SJCRH30 (cell line): ENCODE results near the gene ACD. TPM values are rescaled to one million over a fixed set of nuclear protein-coding genes. Genes with fewer than 3 reads are reported as not detected.

ENCODE experiments used
- DNase-seq, 2 experiments: peaks; one replicate each; pipeline ENCODE4 v3.0.0-alpha.2; 2015 to 2020
- H3K27ac ChIP-seq: fragments of 250-450 bp; sonication (Bioruptor Pico); 2 replicates; pipeline ENCODE4 v1.5.1; 2020; ENCODE audit warnings: mild to moderate bottlenecking, moderate library complexity
- H3K27me3 ChIP-seq: fragments of 250-450 bp; sonication (Bioruptor Pico); 2 replicates; pipeline ENCODE4 v1.5.1; 2020; ENCODE audit warnings: mild to moderate bottlenecking, moderate library complexity
- H3K36me3 ChIP-seq: fragments of 250-450 bp; sonication (Bioruptor Pico); 2 replicates; pipeline ENCODE4 v1.5.1; 2020; ENCODE audit warnings: mild to moderate bottlenecking, moderate library complexity
- H3K4me1 ChIP-seq: fragments of 250-450 bp; sonication (Bioruptor Pico); 2 replicates; pipeline ENCODE4 v1.5.1; 2020; ENCODE audit warnings: mild to moderate bottlenecking, moderate library complexity
- H3K4me3 ChIP-seq: fragments of 250-450 bp; sonication (Bioruptor Pico); 2 replicates; pipeline ENCODE4 v1.5.1; 2020; ENCODE audit warnings: mild to moderate bottlenecking, moderate library complexity
- H3K9me3 ChIP-seq: fragments of 250-450 bp; sonication (Bioruptor Pico); replicated peaks from 2 replicates; pipeline ENCODE4 v1.5.1; 2020; ENCODE audit warnings: mild to moderate bottlenecking, moderate library complexity
- total RNA-seq: library from RNA; depleted of rRNA; stranded (reverse); fragments of >200 nt; shearing (Covaris generic); gene quantifications from 2 replicates; pipeline ENCODE4 v1.2.3, GENCODE V29; 2014

The ACD gene
- total RNA-seq, 1 experiment from 2014 or later = 15.5 TPM

- Histone ChIP-seq H3K4me1 (no peaks in the 10 kb centered on the region), H3K27me3 (no peaks in the 10 kb centered on the region), H3K4me3 (no peak overlapping the region), H3K36me3 (no peaks in the 10 kb centered on the region), H3K9me3 (no peaks in the 10 kb centered on the region), H3K27ac (no peak overlapping the region)
- DNase-seq = no peak
Measured at GRCh38 chr16:67649494-67649931, 10.5 kb downstream of the ACD start.

GRCh38 chr16:67648764-67649407 is 11.2 kb downstream of the ACD start:
- Histone ChIP-seq H3K4me1 (no peaks in the 10 kb centered on the region), H3K9me3 (no peaks in the 10 kb centered on the region), H3K4me3 (no peak overlapping the region), H3K36me3 (no peaks in the 10 kb centered on the region), H3K27me3 (no peaks in the 10 kb centered on the region), H3K27ac (no peak overlapping the region)
- no peak for DNase-seq

GRCh38 chr16:67648088-67648763 is 11.8 kb downstream of the ACD start:
- Histone ChIP-seq H3K9me3 (no peaks in the 10 kb centered on the region), H3K27ac (no peak overlapping the region), H3K4me1 (no peaks in the 10 kb centered on the region), H3K4me3 (no peak overlapping the region), H3K27me3 (no peaks in the 10 kb centered on the region), H3K36me3 (no peaks in the 10 kb centered on the region)
- no peak for DNase-seq

- H3K36me3 ChIP-seq = no peaks in the 10 kb centered on the region
- no peak for DNase-seq
- no peaks in the 10 kb centered on the region for H3K27me3 ChIP-seq
- H3K4me3 ChIP-seq = no peak overlapping the region
- no peaks in the 10 kb centered on the region for H3K9me3 ChIP-seq
- no peak overlapping the region for H3K27ac ChIP-seq
- no peaks in the 10 kb centered on the region for H3K4me1 ChIP-seq
Measured at GRCh38 chr16:67647681-67648080, 12.4 kb downstream of the ACD start.

- Histone ChIP-seq H3K4me3 (no peak overlapping the region), H3K36me3 (no peaks in the 10 kb centered on the region), H3K27ac (no peak overlapping the region), H3K27me3 (no peaks in the 10 kb centered on the region), H3K4me1 (no peaks in the 10 kb centered on the region), H3K9me3 (no peaks in the 10 kb centered on the region)
- DNase-seq = no peak
Measured at GRCh38 chr16:67647111-67647651, 12.9 kb downstream of the ACD start.

- Histone ChIP-seq H3K36me3 (no peaks in the 10 kb centered on the region), H3K27me3 (no peaks in the 10 kb centered on the region), H3K27ac (no peak overlapping the region), H3K9me3 (no peaks in the 10 kb centered on the region), H3K4me3 (no peak overlapping the region), H3K4me1 (no peaks in the 10 kb centered on the region)
- DNase-seq = no peak
Measured at GRCh38 chr16:67645397-67646121, 14.5 kb downstream of the ACD start.

GRCh38 chr16:67644038-67644437 is 16.0 kb downstream of the ACD start:
- peaks cover 1% of the 10 kb centered on the region; the same call in 1 of the 2 replicates for H3K36me3 ChIP-seq
- H3K9me3 ChIP-seq = no peaks in the 10 kb centered on the region
- no peaks in the 10 kb centered on the region for H3K4me1 ChIP-seq
- no peaks in the 10 kb centered on the region for H3K27me3 ChIP-seq
- no peak overlapping the region for H3K27ac ChIP-seq
- H3K4me3 ChIP-seq = no peak overlapping the region
- no peak for DNase-seq

GRCh38 chr16:67641779-67642708 is 18.0 kb downstream of the ACD start:
- no peaks in the 10 kb centered on the region for H3K9me3 ChIP-seq
- no peaks in the 10 kb centered on the region for H3K27me3 ChIP-seq
- no peaks in the 10 kb centered on the region for H3K4me1 ChIP-seq
- DNase-seq = no peak
- H3K27ac ChIP-seq = no peak overlapping the region
- H3K4me3 ChIP-seq = no peak overlapping the region
- peaks cover 8% of the 10 kb centered on the region; the same call in 1 of the 2 replicates for H3K36me3 ChIP-seq

GRCh38 chr16:67637625-67638024 is 22.4 kb downstream of the ACD start:
- Histone ChIP-seq H3K27ac (no peak overlapping the region), H3K9me3 (no peaks in the 10 kb centered on the region), H3K36me3 (peaks cover 20% of the 10 kb centered on the region), H3K27me3 (no peaks in the 10 kb centered on the region), H3K4me1 (no peaks in the 10 kb centered on the region), H3K4me3 (no peak overlapping the region)
- DNase-seq = no peak

- Histone ChIP-seq H3K9me3 (no peaks in the 10 kb centered on the region), H3K27ac (no peak overlapping the region), H3K4me3 (no peak overlapping the region), H3K36me3 (peaks cover 27% of the 10 kb centered on the region), H3K27me3 (no peaks in the 10 kb centered on the region), H3K4me1 (no peaks in the 10 kb centered on the region)
- no peak for DNase-seq
Measured at GRCh38 chr16:67636713-67637112, 23.3 kb downstream of the ACD start.

- Histone ChIP-seq H3K36me3 (peaks cover 28% of the 10 kb centered on the region), H3K4me3 (no peak overlapping the region), H3K9me3 (no peaks in the 10 kb centered on the region), H3K27me3 (no peaks in the 10 kb centered on the region), H3K27ac (no peak overlapping the region), H3K4me1 (no peaks in the 10 kb centered on the region)
- no peak for DNase-seq
Measured at GRCh38 chr16:67632415-67633172, 27.5 kb downstream of the ACD start.

GRCh38 chr16:67628216-67628615 is 31.8 kb downstream of the ACD start:
- H3K36me3 ChIP-seq = peaks cover 31% of the 10 kb centered on the region
- no peak overlapping the region for H3K27ac ChIP-seq
- no peak overlapping the region for H3K4me3 ChIP-seq
- no peaks in the 10 kb centered on the region for H3K4me1 ChIP-seq
- H3K9me3 ChIP-seq = no peaks in the 10 kb centered on the region
- DNase-seq = no peak
- H3K27me3 ChIP-seq = no peaks in the 10 kb centered on the region

- DNase-seq = no peak
- no peaks in the 10 kb centered on the region for H3K9me3 ChIP-seq
Measured at GRCh38 chr16:67613808-67614207, 46.3 kb downstream of the ACD start.

GRCh38 chr16:67608364-67608763 is 51.7 kb downstream of the ACD start:
- H3K27ac ChIP-seq = no peak overlapping the region
- H3K4me3 ChIP-seq = no peak overlapping the region
- no peaks in the 10 kb centered on the region for H3K27me3 ChIP-seq
- no peaks in the 10 kb centered on the region for H3K9me3 ChIP-seq
- H3K36me3 ChIP-seq = peaks cover 17% of the 10 kb centered on the region
- DNase-seq = no peak
- no peaks in the 10 kb centered on the region for H3K4me1 ChIP-seq

More at GRCh38 chr16:67613808-67614207, 46.3 kb downstream of the ACD start:
- Histone ChIP-seq H3K27me3 (no peaks in the 10 kb centered on the region), H3K36me3 (peaks cover 52% of the 10 kb centered on the region), H3K27ac (no peak overlapping the region), H3K4me3 (no peak overlapping the region), H3K4me1 (no peaks in the 10 kb centered on the region)
